Sciatic nerve (tissue), 2 donors: Measurements from ENCODE around the gene DUS3L. TPM values are rescaled to one million over a fixed set of nuclear protein-coding genes. Genes with fewer than 3 reads are reported as not detected.
A peak's percentile ranks its signal among the peaks of the same experiment; 100 is the strongest.

Experiments used
- ATAC-seq: fragments of 200-7000 bp; cut with Tn5 transposase; one replicate; pipeline ENCODE4 v1.9.1; 2020; ENCODE audit warnings: mild to moderate bottlenecking, moderate library complexity
- DNase-seq: peaks from one replicate; pipeline ENCODE4 v3.0.0-alpha.2; 2020; ENCODE audit warnings: low spot score
- intact Hi-C: fragments of 100-400 bp; cut with DNase I; formaldehyde crosslinking; loops from one replicate; pipeline ENCODE4 v1.14.2; 2022
- total RNA-seq: library from RNA; stranded (reverse); fragmentation: NEBNext Ultra II Directional; extraction: Animal tissue kit (Norgen Biotek cat#: 25700); gene quantifications from one replicate; pipeline ENCODE4 v1.2.1, GENCODE V29; 2021
- donor health status: DM: no; HTN: no; CAD: no.
- donor health status: DM: no; HTN: no; CAD: no.

The DUS3L gene
- 27.9 TPM for total RNA-seq

DNA sequence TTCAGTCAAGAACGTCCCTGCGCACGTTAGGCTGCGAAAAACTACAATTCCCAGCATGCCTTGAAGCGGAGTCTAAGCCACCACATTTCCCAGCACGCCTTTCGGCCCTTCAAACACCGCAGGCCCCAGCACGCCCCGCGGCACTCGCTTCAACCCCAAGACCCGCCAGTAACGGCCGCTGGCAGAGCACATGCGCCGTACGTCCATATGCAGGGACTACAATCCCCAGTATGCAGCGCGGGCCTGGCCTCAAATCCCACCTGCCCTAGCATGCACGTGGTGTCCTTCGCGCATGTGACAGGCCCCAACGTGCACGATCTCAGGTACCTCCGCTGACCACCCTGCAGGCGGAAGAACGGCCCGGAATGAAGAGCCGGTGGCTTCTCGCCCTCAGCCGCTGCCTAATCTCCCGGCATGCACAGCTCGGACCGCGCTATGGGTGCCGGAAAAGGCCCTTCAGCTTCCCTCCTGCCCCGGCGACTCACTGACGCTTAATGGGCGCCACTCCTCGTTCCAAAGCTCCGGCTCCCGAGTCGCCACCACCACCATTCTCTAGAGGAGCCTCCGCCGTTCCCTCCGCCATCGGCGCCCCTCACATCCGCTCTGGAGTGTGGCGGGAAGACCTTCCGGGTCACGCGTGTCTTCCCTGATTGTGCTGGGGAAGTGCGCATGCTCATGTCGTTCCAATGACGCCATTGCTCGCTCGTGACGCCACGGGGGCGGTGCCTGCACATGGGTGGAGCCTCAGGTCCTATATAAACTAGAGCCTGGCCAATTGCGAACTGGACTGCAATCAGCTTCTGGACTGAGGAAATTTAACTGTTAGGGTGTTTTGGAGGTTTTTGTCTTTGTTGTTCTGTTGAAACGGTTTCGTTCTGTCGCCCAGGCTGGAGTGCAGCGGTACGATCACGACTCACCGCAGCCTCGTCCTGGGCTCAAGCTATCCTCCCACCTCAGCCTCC, at the start of gene DUS3L:
Gene DUS3L (minus strand): TSS at position 605 of the 962 bp plus-strand sequence. CDS start 22 bp downstream, at position 583.
- ATAC-seq (peak; percentile 98), DNase-seq (peak; percentile 97)
- intact Hi-C loops, result no loop called here

DNA sequence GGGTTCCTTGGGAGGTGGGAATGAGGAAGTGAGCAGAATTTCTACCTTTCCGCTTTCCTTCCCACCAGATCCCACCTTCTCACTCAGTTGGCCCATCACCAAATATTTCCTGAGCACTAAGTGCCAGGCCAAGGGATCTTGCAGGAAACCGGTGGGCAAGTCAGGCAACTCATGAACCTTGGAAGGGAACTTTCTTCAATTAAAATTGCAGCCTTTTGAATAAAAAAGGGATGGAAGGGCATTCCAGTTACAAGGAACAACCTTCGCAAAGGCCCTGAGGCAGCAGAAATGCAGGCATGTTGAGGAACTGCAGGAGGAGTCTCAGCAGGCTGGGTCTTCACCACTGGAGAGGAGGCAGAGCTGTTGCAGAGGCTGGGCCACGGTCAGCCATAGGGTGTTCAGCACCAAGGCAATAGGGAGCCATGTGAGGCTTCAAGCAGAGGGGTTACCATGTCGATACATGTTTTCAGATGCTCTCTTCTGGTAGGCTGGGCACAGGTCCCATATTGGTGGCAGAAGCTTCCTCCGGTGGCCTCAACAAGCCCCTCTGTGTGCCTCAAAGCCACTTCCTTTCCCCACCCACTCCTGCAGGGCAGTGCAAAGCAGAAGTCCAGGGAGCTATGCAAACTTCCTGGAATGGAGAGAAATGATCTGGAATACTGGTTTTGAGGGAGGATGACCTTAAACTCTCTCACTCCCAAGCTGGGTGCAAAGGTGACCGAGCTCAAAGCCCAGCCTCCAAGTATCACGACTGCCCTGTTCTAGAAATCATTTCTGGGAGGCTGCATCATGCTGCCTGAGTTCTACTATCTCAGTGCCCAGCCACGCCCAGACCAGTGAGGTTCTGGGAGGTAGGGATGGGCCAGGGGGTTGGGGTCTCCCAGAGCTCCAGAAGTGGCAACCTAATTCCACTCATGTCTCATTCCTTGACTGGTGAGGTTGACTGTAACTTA, 48.4 kb upstream of the DUS3L start, which contains the start of gene FUT6:
Gene FUT6 (minus strand): TSS at position 638 of the 953 bp plus-strand sequence. CDS start 7,135 bp downstream, outside the sequence.
- ATAC-seq (no peak), DNase-seq (no peak)
- intact Hi-C loops, result no loop called here

- ATAC-seq, result no peak
- intact Hi-C loops, result no loop called here
- DNase-seq, result no peak
Measured at GRCh38 chr19:5838353-5839064, 47.5 kb upstream of the DUS3L start.

GRCh38 chr19:5837761-5838352, 46.9 kb upstream of the DUS3L start:
- ATAC-seq, result no peak

GRCh38 chr19:5832527-5833216, 41.7 kb upstream of the DUS3L start:
- intact Hi-C loops, result no loop called here
- ATAC-seq, result no peak
- no peak for DNase-seq

More at GRCh38 chr19:5837761-5838352, 46.9 kb upstream of the DUS3L start:
- DNase-seq, result no peak
- intact Hi-C loops, result no loop called here

- DNase-seq (no peak), ATAC-seq (no peak)
- intact Hi-C loops, result no loop called here
Measured at GRCh38 chr19:5832061-5832460, 41.1 kb upstream of the DUS3L start.

DNA sequence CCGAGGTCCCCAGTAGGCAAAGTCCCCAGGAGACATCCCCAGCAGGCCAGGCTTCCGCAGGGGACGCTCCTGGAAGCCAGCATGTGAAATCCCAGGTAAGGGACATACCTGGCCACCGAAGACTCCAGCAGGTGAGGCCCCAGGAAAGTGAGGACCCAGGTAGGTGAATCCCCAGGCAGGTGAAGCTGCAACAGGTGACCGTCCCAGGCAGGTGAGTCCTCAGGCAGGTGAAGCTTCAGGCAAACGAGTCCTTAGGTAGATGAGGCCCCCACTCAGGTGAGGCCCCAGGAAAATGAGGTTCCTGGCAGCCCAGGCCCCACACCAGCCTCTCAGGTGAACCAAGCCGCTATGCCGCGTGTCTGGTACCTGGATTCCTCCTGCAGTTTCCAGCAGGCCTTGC, 40.2 kb upstream of the DUS3L start:
- DNase-seq (no peak), ATAC-seq (no peak)
- intact Hi-C loops, result no loop called here

DNA sequence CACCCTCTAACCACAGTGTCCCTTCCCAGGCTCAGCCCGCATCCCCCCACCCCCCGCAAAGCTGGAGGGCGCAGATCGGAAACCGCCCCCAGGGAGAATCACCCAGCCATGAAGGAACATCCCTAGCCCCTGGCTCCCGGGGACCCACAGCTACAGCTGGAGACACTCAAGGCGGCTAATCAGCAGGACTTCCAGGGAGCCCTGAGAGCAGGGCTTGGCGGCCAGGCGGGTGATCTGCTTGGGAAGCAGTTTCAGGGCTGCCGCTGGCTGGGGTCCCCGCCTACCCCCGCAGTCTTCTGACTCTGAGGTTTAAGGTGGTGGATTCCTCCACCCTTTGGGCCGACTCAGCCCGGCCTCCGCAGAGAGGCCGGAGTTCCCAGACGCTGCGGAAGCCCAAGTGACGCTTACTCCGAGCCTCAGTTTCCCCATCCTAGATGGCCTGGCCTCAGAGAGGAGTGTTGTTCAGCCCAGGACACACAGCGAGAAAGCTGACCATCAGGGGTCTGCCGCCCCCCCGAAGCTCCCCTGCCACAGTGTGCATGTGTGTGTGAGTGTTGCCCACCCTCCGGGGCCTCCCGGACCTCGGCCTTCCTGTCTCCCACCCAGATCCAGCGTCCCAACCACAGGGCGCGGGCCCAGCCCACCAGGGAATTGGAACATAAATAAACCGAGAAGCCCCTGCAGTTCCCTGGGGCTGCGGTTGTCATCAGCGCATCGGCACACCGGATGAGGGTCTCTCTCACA, 38.8 kb upstream of the DUS3L start:
- intact Hi-C loops, result no loop called here
- ATAC-seq, result no peak
- DNase-seq, result no peak

- no peak for DNase-seq
- no peak for ATAC-seq
- intact Hi-C loops, result no loop called here
Measured at GRCh38 chr19:5828661-5829566, 38.0 kb upstream of the DUS3L start.

- intact Hi-C loops, result no loop called here
- ATAC-seq (peak; percentile 89), DNase-seq (peak; percentile 85)
Measured at GRCh38 chr19:5827891-5828660, 37.1 kb upstream of the DUS3L start.

DNA sequence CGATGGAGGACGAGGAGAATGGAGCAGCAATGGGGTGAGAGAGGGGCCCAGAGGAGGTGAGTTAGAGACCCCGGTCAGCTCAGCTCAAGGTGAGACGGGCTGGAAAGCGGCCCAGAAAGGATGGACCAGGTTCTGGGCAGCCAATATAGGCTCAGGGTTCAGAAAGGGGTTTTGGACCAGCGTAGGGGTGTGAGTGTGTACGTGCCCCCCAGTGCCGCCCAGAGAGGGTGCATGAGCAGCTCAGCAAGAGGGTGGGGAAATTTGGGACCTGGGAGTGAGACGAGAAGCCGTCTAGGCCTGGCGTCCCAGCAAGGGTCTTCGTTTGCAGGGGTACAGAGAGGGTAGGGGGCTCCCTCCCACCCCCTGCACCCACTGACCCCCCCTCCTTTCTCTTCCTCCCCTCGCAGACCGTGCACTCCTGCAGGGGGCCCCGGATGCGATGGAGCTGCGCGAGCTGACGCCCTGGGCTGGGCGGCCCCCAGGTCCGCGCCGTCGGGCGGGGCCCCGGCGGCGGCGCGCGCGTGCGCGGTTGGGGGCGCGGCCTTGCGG, 36.5 kb upstream of the DUS3L start:
- intact Hi-C loops, result no loop called here
- no peak for DNase-seq
- no peak for ATAC-seq

- DNase-seq (no peak), ATAC-seq (no peak)
- intact Hi-C loops, result no loop called here
Measured at GRCh38 chr19:5826531-5827341, 35.8 kb upstream of the DUS3L start.

DNA sequence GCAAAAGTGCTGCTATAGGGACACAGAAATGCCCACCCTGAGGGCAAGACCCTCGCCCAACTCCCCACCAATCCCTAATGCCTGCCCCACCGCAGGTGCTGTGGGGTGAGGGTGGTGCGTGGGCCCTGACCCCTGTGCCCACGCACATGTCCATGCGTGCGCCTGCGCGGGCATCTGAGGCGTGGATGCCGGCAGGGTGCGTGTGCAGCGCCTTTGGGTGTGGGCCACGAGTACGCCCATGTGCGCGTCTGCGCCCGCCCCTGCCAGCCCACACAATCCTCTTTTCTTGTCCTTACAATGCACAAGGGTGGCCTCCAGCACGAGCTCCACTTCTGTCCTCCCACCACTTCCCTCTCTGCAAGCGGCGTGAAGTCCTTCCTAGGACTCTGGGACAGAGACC, 34.2 kb upstream of the DUS3L start:
- no peak for DNase-seq
- intact Hi-C loops, result no loop called here
- no peak for ATAC-seq

- ATAC-seq (no peak), DNase-seq (no peak)
- intact Hi-C loops, result no loop called here
Measured at GRCh38 chr19:5824751-5825150, 33.8 kb upstream of the DUS3L start.
